Ovary (tissue), 3 donors: ENCODE data around the gene HSFX3.

ENCODE experiments used
- CTCF ChIP-seq, 3 donors: fragments of 450-650 bp in 2 of 3; fragments of 200-600 bp in 1 of 3; IDR thresholded peaks; one replicate each; pipeline versions ENCODE4 v1.5.1 to v1.8.0; 2016 to 2022; ENCODE audit warnings: antibody characterized with exemption in 3 of 3, mild to moderate bottlenecking in 1 of 3
- EP300 ChIP-seq: sonication (generic); formaldehyde crosslinking; IDR thresholded peaks from one replicate; pipeline ENCODE4 v1.6.1; 2017; ENCODE audit warnings: antibody characterized with exemption
- donor health status: DM: no; HTN: no; CAD: no.

GRCh38 chrX:149567621-149568417, 18.1 kb upstream of the HSFX3 start:
- TF ChIP-seq CTCF (IDR thresholded peaks at IDR 0.05) (no peak), EP300 (no peak)
